ENCODE results near the gene GRK5.

The GRK5 gene

GRCh38 chr10:119183664-119184412, 23.5 kb upstream of the GRK5 start:
- H3K4me3 Mint-ChIP-seq = no peak overlapping the region
- H3K4me1 Mint-ChIP-seq (ENCODE audit: low read depth) = peaks cover 13% of the 10 kb centered on the region
- peak overlapping the region; percentile 74 for H3K27ac Mint-ChIP-seq
- no peaks in the 10 kb centered on the region for H3K36me3 Mint-ChIP-seq (ENCODE audit: low read depth)
- H3K9me3 Mint-ChIP-seq = no peaks in the 10 kb centered on the region
- H3K27me3 Mint-ChIP-seq (ENCODE audit: low read depth) = no peaks in the 10 kb centered on the region

- H3K27ac Mint-ChIP-seq = peak overlapping the region; percentile 50
- peak overlapping the region; percentile 30 for H3K4me3 Mint-ChIP-seq
- peaks cover 20% of the 10 kb centered on the region for H3K4me1 Mint-ChIP-seq (ENCODE audit: low read depth)
- no peaks in the 10 kb centered on the region for H3K9me3 Mint-ChIP-seq
- H3K27me3 Mint-ChIP-seq (ENCODE audit: low read depth) = no peaks in the 10 kb centered on the region
- no peaks in the 10 kb centered on the region for H3K36me3 Mint-ChIP-seq (ENCODE audit: low read depth)
These were observed 17.5 kb upstream of the GRK5 start for GRCh38 chr10:119189811-119190282.

- no peaks in the 10 kb centered on the region for H3K36me3 Mint-ChIP-seq (ENCODE audit: low read depth)
- H3K27ac Mint-ChIP-seq = peak overlapping the region; percentile 59
- peak overlapping the region; percentile 35 for H3K4me3 Mint-ChIP-seq
- peaks cover 23% of the 10 kb centered on the region for H3K4me1 Mint-ChIP-seq (ENCODE audit: low read depth)
- H3K27me3 Mint-ChIP-seq (ENCODE audit: low read depth) = no peaks in the 10 kb centered on the region
- no peaks in the 10 kb centered on the region for H3K9me3 Mint-ChIP-seq
These were observed 17.0 kb upstream of the GRK5 start for GRCh38 chr10:119190353-119190752.

GRCh38 chr10:119190954-119191785, 16.2 kb upstream of the GRK5 start:
- Mint-ChIP-seq H3K36me3 (ENCODE audit: low read depth) (no peaks in the 10 kb centered on the region), H3K27me3 (ENCODE audit: low read depth) (no peaks in the 10 kb centered on the region), H3K9me3 (no peaks in the 10 kb centered on the region)

GRCh38 chr10:119191881-119192280, 15.5 kb upstream of the GRK5 start:
- H3K4me1 Mint-ChIP-seq (ENCODE audit: low read depth) = peaks cover 26% of the 10 kb centered on the region
- no peak overlapping the region for H3K4me3 Mint-ChIP-seq

More at GRCh38 chr10:119190954-119191785, 16.2 kb upstream of the GRK5 start:
- no peak overlapping the region for H3K4me3 Mint-ChIP-seq
- H3K27ac Mint-ChIP-seq = no peak overlapping the region
- peaks cover 26% of the 10 kb centered on the region for H3K4me1 Mint-ChIP-seq (ENCODE audit: low read depth)

GRCh38 chr10:119197921-119198320, 9.4 kb upstream of the GRK5 start:
- H3K36me3 Mint-ChIP-seq (ENCODE audit: low read depth) = no peaks in the 10 kb centered on the region
- no peak overlapping the region for H3K4me3 Mint-ChIP-seq
- H3K27me3 Mint-ChIP-seq (ENCODE audit: low read depth) = no peaks in the 10 kb centered on the region
- H3K9me3 Mint-ChIP-seq = no peaks in the 10 kb centered on the region
- H3K4me1 Mint-ChIP-seq (ENCODE audit: low read depth) = peaks cover 19% of the 10 kb centered on the region
- H3K27ac Mint-ChIP-seq = peak overlapping the region; percentile 19

More at GRCh38 chr10:119191881-119192280, 15.5 kb upstream of the GRK5 start:
- H3K27ac Mint-ChIP-seq = no peak overlapping the region
- H3K27me3 Mint-ChIP-seq (ENCODE audit: low read depth) = no peaks in the 10 kb centered on the region
- H3K36me3 Mint-ChIP-seq (ENCODE audit: low read depth) = no peaks in the 10 kb centered on the region
- H3K9me3 Mint-ChIP-seq = no peaks in the 10 kb centered on the region

GRCh38 chr10:119198438-119198837, 8.9 kb upstream of the GRK5 start:
- Mint-ChIP-seq H3K36me3 (ENCODE audit: low read depth) (no peaks in the 10 kb centered on the region), H3K9me3 (no peaks in the 10 kb centered on the region), H3K27me3 (ENCODE audit: low read depth) (no peaks in the 10 kb centered on the region), H3K4me1 (ENCODE audit: low read depth) (peaks cover 19% of the 10 kb centered on the region), H3K27ac (no peak overlapping the region), H3K4me3 (no peak overlapping the region)

GRCh38 chr10:119199231-119199992, 8.0 kb upstream of the GRK5 start:
- no peaks in the 10 kb centered on the region for H3K9me3 Mint-ChIP-seq
- H3K27ac Mint-ChIP-seq = no peak overlapping the region
- H3K4me1 Mint-ChIP-seq (ENCODE audit: low read depth) = peaks cover 19% of the 10 kb centered on the region
- H3K27me3 Mint-ChIP-seq (ENCODE audit: low read depth) = no peaks in the 10 kb centered on the region
- H3K36me3 Mint-ChIP-seq (ENCODE audit: low read depth) = no peaks in the 10 kb centered on the region
- H3K4me3 Mint-ChIP-seq = no peak overlapping the region

- no peak overlapping the region for H3K27ac Mint-ChIP-seq
- H3K4me3 Mint-ChIP-seq = no peak overlapping the region
- peaks cover 19% of the 10 kb centered on the region for H3K4me1 Mint-ChIP-seq (ENCODE audit: low read depth)
- H3K36me3 Mint-ChIP-seq (ENCODE audit: low read depth) = no peaks in the 10 kb centered on the region
- H3K27me3 Mint-ChIP-seq (ENCODE audit: low read depth) = no peaks in the 10 kb centered on the region
- H3K9me3 Mint-ChIP-seq = no peaks in the 10 kb centered on the region
These were observed 6.1 kb upstream of the GRK5 start for GRCh38 chr10:119201233-119201632.

GRCh38 chr10:119203006-119203405, 4.4 kb upstream of the GRK5 start:
- H3K27me3 Mint-ChIP-seq (ENCODE audit: low read depth) = no peaks in the 10 kb centered on the region

GRCh38 chr10:119205894-119206602, 1.3 kb upstream of the GRK5 start:
- Mint-ChIP-seq H3K9me3 (no peaks in the 10 kb centered on the region), H3K4me1 (ENCODE audit: low read depth) (peaks cover 28% of the 10 kb centered on the region), H3K27me3 (ENCODE audit: low read depth) (no peaks in the 10 kb centered on the region), H3K27ac (peak overlapping the region; percentile 100), H3K4me3 (peak overlapping the region; percentile 98), H3K36me3 (ENCODE audit: low read depth) (no peaks in the 10 kb centered on the region)

More at GRCh38 chr10:119203006-119203405, 4.4 kb upstream of the GRK5 start:
- no peaks in the 10 kb centered on the region for H3K9me3 Mint-ChIP-seq
- no peak overlapping the region for H3K27ac Mint-ChIP-seq
- no peak overlapping the region for H3K4me3 Mint-ChIP-seq
- H3K36me3 Mint-ChIP-seq (ENCODE audit: low read depth) = no peaks in the 10 kb centered on the region
- peaks cover 18% of the 10 kb centered on the region for H3K4me1 Mint-ChIP-seq (ENCODE audit: low read depth)

GRCh38 chr10:119206603-119207365, 587 bp upstream of the GRK5 start:
- no peaks in the 10 kb centered on the region for H3K9me3 Mint-ChIP-seq
- H3K4me1 Mint-ChIP-seq (ENCODE audit: low read depth) = peaks cover 36% of the 10 kb centered on the region
- H3K36me3 Mint-ChIP-seq (ENCODE audit: low read depth) = peaks cover 5% of the 10 kb centered on the region
- H3K4me3 Mint-ChIP-seq = peak overlapping the region; percentile 98
- no peaks in the 10 kb centered on the region for H3K27me3 Mint-ChIP-seq (ENCODE audit: low read depth)
- peak overlapping the region; percentile 100 for H3K27ac Mint-ChIP-seq

Data from T-helper 1 cell treated with Interleukin-12 subunit alpha and Interleukin-12 subunit beta and Interleukin-4 antibody, amounts not matched to agents 30 μg/mL and 1 μg/mL, for 36 hours (primary cell).